ENCODE measurements around the gene ADAMTS8.

DNA sequence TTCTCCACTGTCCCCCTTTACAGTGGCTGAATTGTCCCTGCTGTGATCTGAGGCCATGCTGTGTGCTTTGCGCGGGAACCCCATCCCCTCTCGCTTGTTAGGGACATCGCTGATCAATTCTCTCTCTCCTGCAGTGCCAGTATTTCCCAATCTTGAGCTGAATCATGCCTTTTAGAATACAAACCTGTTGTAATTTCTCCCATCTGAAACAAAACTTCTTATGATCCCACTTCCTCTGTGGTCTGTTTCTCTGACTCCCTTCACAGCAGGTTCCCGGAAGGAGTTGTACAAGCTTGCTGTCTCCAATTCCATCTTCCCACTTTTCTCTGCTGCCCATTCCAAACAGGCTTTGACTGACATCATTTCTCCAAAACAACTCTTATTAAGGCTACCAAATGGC is 36.9 kb upstream of the ADAMTS8 start:
- no peak for TF ChIP-seq POLR2A (IDR thresholded peaks at IDR 0.05; ENCODE audit: low read length)
- no peak for TF ChIP-seq GATA1 (IDR thresholded peaks at IDR 0.05; ENCODE audit: low read depth, low read length)
